PC-9 (cell line): ENCODE results near the gene SLC26A11. TPM values are rescaled to one million over a fixed set of nuclear protein-coding genes. Genes with fewer than 3 reads are reported as not detected.

Source experiments
- BruUV-seq: library from RNA; stranded (reverse); fragments of 400-500 nt; replicated peaks from 2 replicates; lab custom pipeline; 2021; lab: Mats Ljungman, UMichigan
- CTCF ChIA-PET: fragments of 300-600 bp; sonication (Branson Sonifier 250); formaldehyde crosslinking; loops from one replicate; lab custom pipeline; 2022; ENCODE audit warnings: antibody characterized with exemption; lab: Charles Lee
- POLR2A ChIA-PET: fragments of 300-600 bp; sonication (Branson Sonifier 250); formaldehyde crosslinking; loops from one replicate; lab custom pipeline; 2022; ENCODE audit warnings: antibody characterized with exemption; ENCODE audit not compliant: unreplicated experiment; lab: Charles Lee
- DNase-seq, 2 experiments: peaks; one replicate each; pipeline versions ENCODE4 v3.0.0 to v3.0.0-alpha.2; 2015 to 2022; ENCODE audit warnings: mixed read lengths in 1 of 2
- H2AFZ ChIP-seq: fragments of 200-600 bp; sonication (generic); 2 replicates; pipeline ENCODE4 v1.8.1; 2017; ENCODE audit warnings: antibody characterized with exemption
- H3F3A ChIP-seq: fragments of 200-600 bp; sonication (generic); 2 replicates; pipeline ENCODE4 v1.8.1; 2017; ENCODE audit warnings: antibody characterized with exemption, mild to moderate bottlenecking, low read depth; ENCODE audit not compliant: insufficient read depth
- H3K27ac ChIP-seq: fragments of 200-600 bp; sonication (generic); 2 replicates; pipeline ENCODE4 v1.6.1; 2016; ENCODE audit warnings: mixed run types
- H3K27me3 ChIP-seq: fragments of 200-600 bp; sonication (generic); 2 replicates; pipeline ENCODE4 v1.6.1; 2016; ENCODE audit warnings: low read depth, mixed run types; ENCODE audit not compliant: insufficient read depth
- H3K36me3 ChIP-seq: fragments of 200-600 bp; sonication (generic); 2 replicates; pipeline ENCODE4 v1.6.1; 2016; ENCODE audit warnings: low read depth, mixed run types
- H3K4me1 ChIP-seq: fragments of 200-600 bp; sonication (generic); replicated peaks from 2 replicates; pipeline ENCODE4 v1.6.1; 2016; ENCODE audit warnings: mixed run types; ENCODE audit not compliant: insufficient read depth
- H3K4me2 ChIP-seq: fragments of 200-600 bp; sonication (generic); 2 replicates; pipeline ENCODE4 v1.6.1; 2017; ENCODE audit warnings: mixed run types
- H3K4me3 ChIP-seq: fragments of 200-600 bp; sonication (generic); 2 replicates; pipeline ENCODE4 v1.6.1; 2016; ENCODE audit warnings: mixed run types
- H3K79me2 ChIP-seq: fragments of 200-600 bp; sonication (generic); 2 replicates; pipeline ENCODE4 v1.6.1; 2017; ENCODE audit warnings: low read depth, mixed run types
- H3K9me2 ChIP-seq: fragments of 200-600 bp; sonication (generic); 2 replicates; pipeline ENCODE4 v1.8.1; 2017; ENCODE audit warnings: mild to moderate bottlenecking; ENCODE audit not compliant: insufficient read depth
- H3K9me3 ChIP-seq: fragments of 200-600 bp; sonication (generic); 2 replicates; pipeline ENCODE4 v1.8.1; 2016; ENCODE audit warnings: low read depth; ENCODE audit not compliant: insufficient read depth
- H4K20me1 ChIP-seq: fragments of 200-600 bp; sonication (generic); 2 replicates; pipeline ENCODE4 v1.8.1; 2017; ENCODE audit not compliant: insufficient read depth
- EZH2 ChIP-seq: fragments of 200-600 bp; sonication (generic); IDR thresholded peaks from 2 replicates; pipeline ENCODE4 v1.8.0; 2017; ENCODE audit warnings: antibody characterized with exemption, low read depth
- intact Hi-C: fragments of 100-400 bp; cut with micrococcal nuclease; formaldehyde crosslinking; loops from one replicate; pipeline ENCODE4 v1.10.0; 2022; ENCODE audit not compliant: unreplicated experiment
- total RNA-seq: library from RNA; stranded (reverse); gene quantifications from 2 replicates; pipeline ENCODE4 v1.2.3, GENCODE V29; 2021
- TF ChIP-seq, protein P1 (sequence below): fragments of 200-600 bp; sonication (generic); conservative IDR thresholded peaks from 2 replicates; pipeline ENCODE4 v1.6.1; 2017; ENCODE audit warnings: mixed run types, antibody characterized with exemption, mild to moderate bottlenecking, moderate library complexity

SLC26A11 gene
- total RNA-seq, 1 experiment from 2014 or later: 12.4 TPM

DNA sequence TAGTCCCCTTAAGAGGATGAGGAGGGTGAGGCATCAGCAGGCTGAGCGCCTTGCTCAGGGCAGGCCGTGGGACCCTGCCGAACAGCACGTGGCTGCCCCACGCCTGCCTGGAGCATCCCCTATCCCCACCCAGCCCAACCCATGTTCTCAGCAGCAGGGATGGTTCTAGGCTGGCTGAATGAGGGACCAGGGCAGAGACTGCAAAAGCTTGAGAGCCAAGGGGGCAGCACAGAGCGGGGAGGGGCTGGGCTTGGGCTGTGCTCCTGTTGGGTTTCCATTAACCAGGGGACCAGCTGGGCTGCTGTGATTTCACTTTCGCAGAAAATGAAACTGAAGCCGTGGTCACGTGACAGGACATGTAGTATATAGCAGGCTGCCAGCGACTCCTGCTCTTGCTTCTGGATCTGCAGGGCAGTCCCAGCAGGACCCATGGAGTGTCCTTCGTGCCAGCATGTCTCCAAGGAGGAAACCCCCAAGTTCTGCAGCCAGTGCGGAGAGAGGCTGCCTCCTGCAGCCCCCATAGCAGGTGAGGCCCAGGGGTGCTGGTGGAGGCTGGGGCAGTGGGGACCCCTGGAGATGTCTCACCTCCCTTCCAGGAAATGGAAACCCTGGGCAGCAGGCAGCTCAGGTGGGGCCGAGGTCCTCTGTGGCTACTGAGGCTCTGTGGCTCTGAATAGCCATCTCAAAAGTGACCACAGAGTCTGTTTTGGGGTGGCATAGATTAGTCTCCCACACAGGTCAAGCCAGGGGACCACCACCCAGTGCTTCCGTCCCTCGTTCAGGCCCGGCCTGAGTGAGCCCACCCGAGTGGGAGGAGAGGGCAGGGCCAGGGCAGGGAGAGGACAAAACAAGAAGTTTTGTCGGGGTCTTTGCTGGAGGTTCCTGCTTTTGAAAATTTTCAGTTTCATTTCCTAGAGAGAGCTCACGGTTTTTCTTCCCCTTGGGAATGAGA lies 43.3 kb downstream of the SLC26A11 start:
- no peaks in the 10 kb centered on the region for H3K9me3 ChIP-seq
- no peaks in the 10 kb centered on the region for H3K9me2 ChIP-seq
- no peak for DNase-seq
- H3K27ac ChIP-seq: no peak overlapping the region
- BruUV-seq: no TSS peak
- H4K20me1 ChIP-seq: no peaks in the 10 kb centered on the region
- peaks cover 5% of the 10 kb centered on the region for H3F3A ChIP-seq
- H3K4me3 ChIP-seq: no peak overlapping the region
- no peaks in the 10 kb centered on the region for H3K27me3 ChIP-seq
- H3K4me1 ChIP-seq: peaks cover 11% of the 10 kb centered on the region
- H3K79me2 ChIP-seq: peaks cover 10% of the 10 kb centered on the region; the same call in 1 of the 2 replicates
- TF ChIP-seq, protein P1, sequence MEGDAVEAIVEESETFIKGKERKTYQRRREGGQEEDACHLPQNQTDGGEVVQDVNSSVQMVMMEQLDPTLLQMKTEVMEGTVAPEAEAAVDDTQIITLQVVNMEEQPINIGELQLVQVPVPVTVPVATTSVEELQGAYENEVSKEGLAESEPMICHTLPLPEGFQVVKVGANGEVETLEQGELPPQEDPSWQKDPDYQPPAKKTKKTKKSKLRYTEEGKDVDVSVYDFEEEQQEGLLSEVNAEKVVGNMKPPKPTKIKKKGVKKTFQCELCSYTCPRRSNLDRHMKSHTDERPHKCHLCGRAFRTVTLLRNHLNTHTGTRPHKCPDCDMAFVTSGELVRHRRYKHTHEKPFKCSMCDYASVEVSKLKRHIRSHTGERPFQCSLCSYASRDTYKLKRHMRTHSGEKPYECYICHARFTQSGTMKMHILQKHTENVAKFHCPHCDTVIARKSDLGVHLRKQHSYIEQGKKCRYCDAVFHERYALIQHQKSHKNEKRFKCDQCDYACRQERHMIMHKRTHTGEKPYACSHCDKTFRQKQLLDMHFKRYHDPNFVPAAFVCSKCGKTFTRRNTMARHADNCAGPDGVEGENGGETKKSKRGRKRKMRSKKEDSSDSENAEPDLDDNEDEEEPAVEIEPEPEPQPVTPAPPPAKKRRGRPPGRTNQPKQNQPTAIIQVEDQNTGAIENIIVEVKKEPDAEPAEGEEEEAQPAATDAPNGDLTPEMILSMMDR: no peak
- TF ChIP-seq EZH2: no peak
- ChIA-PET CTCF (no interaction called here), POLR2A (interaction anchor here (0.6 kb wide), 1 partner anchor 88 kb away, joined by 9 read pairs; no protein-coding TSS in a partner anchor)
- H2AFZ ChIP-seq: no peak overlapping the region
- intact Hi-C loops: no loop called here
- no peaks in the 10 kb centered on the region for H3K36me3 ChIP-seq
- H3K4me2 ChIP-seq: no peak overlapping the region

DNA sequence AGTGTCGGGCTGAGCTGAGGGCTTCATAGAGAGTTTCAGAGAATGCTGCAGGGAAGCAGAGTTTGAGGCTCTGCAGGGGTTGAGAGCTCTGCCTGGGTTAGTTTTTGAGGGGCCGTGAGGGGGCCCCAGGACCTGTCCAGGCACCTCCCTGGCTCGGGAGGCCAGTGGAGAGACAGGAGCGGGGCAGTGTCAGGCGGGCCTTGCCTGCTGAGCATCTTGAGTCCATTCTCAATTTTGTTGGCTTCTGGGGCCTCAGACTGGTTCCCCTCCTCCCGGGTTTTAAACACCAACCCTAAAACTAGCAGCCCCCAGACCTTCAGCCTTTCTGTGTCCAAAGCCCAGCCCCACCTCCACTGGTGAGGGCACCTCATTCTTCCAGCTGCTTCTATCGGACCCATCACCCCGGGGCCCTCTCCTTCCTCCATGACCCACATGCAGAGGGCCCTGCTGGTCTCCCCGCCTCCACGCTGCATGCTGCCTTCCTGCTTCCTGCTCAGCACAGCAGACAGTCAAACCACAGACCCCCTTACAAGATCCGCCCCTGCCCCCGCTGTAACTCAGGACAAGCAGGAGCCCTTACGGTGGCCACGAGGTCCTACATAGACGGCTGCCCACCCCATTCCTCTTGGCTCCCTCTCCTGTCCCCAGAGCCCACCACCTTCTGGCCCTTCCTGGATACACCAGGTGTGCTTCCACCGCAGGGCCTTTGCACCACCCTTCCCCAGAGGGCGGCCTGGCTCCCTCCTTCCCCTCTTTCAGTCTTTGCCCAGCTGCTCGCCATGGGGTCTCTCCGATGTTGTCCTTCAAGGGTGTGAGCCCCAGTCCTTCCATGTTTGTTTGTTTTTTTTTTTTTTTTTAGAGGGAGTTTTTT lies 44.2 kb downstream of the SLC26A11 start:
- no peaks in the 10 kb centered on the region for H3K27me3 ChIP-seq
- no peak overlapping the region for H3K4me2 ChIP-seq
- intact Hi-C loops: no loop called here
- DNase-seq: no peak
- peaks cover 3% of the 10 kb centered on the region; the same call in 1 of the 2 replicates for H3K4me1 ChIP-seq
- H3F3A ChIP-seq: peaks cover 5% of the 10 kb centered on the region
- POLR2A ChIA-PET: interaction anchor here (0.6 kb wide), 1 partner anchor 89 kb away, joined by 9 read pairs; no protein-coding TSS in a partner anchor
- no peak overlapping the region for H2AFZ ChIP-seq
- H3K4me3 ChIP-seq: no peak overlapping the region
- H3K9me2 ChIP-seq: no peaks in the 10 kb centered on the region
- H3K36me3 ChIP-seq: no peaks in the 10 kb centered on the region
- no peaks in the 10 kb centered on the region for H3K9me3 ChIP-seq
- no peak overlapping the region for H3K27ac ChIP-seq
- H3K79me2 ChIP-seq: peaks cover 10% of the 10 kb centered on the region; the same call in 1 of the 2 replicates
- CTCF ChIA-PET: interaction anchor here (0.7 kb wide), 1 partner anchor 101 kb away, joined by 4 read pairs; no protein-coding TSS in a partner anchor
- no peaks in the 10 kb centered on the region for H4K20me1 ChIP-seq
- no TSS peak for BruUV-seq
- TF ChIP-seq, protein P1: no peak
- no peak for TF ChIP-seq EZH2
